Stimulated activated CD4-positive, alpha-beta T cell treated with anti-CD3 and anti-CD28 coated beads, Interleukin-12 subunit alpha, Interleukin-12 subunit beta, amount 100 ng/mL, for 48 hours (primary cell): Measurements from ENCODE around the gene CNTNAP2.

Experiments
- DNase-seq, 3 donors: peaks; one replicate each; pipeline ENCODE4 v3.0.0-alpha.2; 2020; ENCODE audit warnings: low read depth in 2 of 3, low spot score in 1 of 3

Gene CNTNAP2

DNA sequence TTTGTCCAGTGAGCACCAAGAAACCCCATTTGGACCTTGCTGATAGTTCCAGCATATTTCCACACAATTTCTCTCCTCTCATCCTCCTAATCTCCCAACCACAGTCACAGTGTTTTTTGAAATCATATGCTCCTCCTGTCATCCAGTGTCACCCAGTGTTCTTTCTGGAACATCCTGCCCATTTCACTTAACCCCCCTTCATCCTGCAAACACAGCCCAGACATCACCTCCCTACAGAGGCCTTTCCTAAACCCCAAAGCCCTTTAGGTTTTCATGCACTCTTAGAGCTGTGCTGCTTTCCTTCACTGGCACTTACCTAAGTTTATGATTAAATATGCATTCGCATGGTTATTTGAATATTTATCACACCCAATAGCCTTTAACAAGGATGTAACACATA, 1316.0 kb downstream of the CNTNAP2 start:
- DNase-seq: no peak

DNA sequence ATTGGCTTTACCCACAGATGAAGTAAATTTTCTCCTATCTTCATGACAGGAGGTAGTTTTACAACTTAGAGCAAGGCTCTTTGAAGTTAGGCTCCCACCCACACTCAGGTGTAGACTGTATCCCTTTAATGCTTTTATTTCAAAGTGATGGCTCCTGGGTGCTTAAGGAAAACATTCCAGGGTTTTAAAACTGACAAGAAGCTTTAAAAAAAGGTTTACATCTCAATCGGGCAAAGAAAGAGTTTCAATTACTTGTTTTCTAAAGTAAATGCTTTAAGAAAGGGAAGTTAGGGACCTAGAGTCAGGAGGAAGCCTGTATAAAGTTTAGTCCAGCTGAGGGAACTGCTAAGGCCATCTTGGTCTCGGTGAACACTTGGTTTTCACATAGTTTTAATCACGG, 1320.1 kb downstream of the CNTNAP2 start:
- DNase-seq: no peak

- no peak for DNase-seq
These were observed 1321.6 kb downstream of the CNTNAP2 start for GRCh38 chr7:147438216-147438615.

DNA sequence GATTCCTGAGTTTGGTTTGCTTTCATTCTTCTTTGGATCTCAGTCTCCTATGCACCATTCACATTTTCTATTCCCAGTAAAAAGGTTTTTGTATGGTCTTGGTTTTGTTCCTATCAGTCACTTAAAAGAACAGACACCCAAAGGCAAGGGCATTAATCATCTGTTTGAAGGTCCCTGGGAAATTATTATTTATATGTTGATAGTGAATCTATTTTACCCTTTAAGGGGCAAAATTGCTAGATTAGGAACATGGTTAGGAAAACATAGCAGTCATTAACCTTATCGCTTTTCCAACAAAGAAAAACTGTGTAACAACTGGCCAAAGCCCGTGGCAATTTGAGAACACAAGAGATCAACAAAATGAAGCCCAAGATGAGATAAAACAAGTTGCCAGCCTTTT, 1327.3 kb downstream of the CNTNAP2 start:
- no peak for DNase-seq

DNA sequence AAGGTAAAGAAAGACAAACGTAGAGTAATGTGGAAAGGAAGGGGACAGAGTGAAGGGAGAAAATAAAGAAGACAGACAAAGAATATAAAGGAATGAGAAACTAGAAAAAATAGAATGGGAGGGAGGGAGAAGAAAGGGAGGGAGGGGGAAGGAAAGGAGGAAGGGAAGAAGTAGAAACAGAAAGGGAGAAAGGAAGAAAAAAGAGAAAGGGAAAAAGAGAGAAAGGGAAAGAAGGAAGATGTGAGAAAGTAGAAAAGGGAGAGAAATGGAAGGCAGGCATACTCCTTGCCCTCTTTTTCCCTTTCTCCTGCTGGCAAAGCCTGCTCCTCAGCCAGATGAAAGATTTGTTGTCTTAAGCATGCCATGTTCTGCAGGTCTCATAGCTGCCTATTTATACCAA, 1336.2 kb downstream of the CNTNAP2 start:
- DNase-seq: no peak

DNA sequence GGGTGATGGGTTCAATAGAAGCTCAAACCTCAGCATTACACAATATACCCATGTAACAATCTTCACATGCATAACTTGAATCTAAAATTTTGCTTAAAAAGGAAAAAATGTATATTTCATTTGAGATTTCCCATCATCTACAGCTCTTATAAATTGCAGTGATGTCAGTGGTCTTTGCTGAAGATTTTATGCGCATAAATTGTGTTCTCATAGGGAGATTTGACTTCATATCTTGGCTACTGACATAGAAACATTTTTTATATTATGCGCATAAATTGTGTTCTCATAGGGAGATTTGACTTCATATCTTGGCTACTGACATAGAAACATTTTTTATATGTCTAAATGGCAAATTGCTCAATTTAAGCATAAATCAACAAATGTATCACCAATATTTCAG, 1348.6 kb downstream of the CNTNAP2 start:
- no peak for DNase-seq

GRCh38 chr7:147472556-147472955, 1356.0 kb downstream of the CNTNAP2 start:
- no peak for DNase-seq

DNA sequence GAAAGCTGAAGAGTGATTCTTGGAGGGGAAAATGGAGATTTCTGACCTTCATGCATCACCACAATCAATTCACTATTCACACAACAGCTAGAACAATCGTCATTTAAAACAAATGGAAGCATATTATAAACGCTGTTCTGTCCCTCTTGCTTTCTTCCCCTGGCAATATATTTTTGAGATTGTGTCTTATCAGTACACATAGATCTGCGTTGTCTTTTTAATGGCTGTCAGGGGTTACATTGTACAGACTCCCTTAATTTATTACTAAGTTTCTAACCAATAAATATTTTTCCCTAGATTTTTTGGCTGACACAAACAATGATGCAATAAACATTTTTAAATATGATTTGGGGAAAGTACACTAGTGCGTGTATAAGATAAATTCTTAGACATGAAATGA, 1358.3 kb downstream of the CNTNAP2 start:
- DNase-seq: no peak

DNA sequence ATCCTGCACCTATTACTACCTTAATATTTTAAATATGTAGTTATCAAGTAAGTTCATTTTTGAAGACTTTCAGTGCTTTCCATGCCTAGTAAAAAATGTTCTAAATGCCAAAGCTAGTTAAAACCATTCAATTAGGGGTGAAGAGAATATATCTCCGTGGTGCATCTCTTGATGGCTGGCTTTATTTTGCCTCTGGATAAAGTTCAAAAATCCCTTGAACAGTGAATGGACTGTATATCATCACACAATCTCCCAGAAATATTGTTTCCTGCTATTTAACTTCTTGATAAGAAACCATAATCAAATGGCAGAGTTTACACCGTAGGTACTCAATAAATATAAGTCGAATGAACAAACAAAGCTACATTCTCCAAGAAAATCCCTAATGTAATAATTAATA, 1360.9 kb downstream of the CNTNAP2 start:
- no peak for DNase-seq

GRCh38 chr7:147478796-147479195, 1362.2 kb downstream of the CNTNAP2 start:
- no peak for DNase-seq

DNA sequence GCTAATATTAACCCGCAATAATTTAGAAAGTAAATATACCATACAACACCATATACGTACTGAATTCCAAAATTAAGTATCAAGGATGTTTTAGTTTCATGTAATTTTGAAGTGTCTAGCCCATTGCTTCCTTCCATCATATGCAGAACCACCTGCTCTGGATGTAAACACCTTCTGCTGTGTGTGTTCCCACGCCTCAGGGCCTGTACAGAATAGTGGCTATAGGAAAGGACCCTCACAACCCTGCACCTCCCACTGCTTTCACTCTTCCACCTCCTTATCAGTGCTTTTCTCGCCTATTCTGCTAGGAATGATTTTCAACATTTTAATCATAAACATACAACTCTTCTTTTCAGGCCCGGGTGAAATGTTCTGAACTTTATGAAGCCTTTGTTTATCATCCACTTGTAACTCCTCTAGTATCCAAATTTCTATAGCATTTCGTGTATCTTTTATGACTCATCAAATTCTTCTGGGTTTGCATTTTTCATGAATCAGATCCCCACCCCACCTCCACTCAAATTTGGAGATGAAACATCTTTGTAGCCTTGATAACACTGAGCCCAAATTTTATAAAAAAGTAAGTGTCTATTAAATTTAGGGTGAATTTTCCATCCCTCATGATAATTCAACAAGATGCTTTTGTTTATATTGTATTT, 1367.2 kb downstream of the CNTNAP2 start:
- no peak for DNase-seq

GRCh38 chr7:147485660-147486210, 1369.1 kb downstream of the CNTNAP2 start:
- DNase-seq: no peak

DNA sequence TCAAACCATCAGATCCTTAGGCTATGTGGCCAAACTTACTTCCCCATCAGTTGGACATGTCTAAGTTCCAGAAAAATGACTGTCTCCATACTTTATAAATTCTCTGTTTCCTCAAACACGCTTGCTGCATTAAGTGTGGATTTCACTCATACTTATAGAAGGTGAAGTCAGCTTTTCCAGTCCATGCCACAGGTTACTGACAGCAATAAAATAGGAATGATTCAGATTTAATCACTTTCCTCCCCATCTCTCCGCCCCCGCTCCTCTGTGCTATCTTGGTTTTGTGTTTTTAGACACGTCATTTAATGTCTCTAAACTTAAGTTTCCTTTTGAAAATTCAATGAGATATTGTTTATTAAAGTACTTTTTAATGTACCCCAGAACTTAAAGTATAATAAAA, 1376.0 kb downstream of the CNTNAP2 start:
- no peak for DNase-seq

- no peak for DNase-seq
These were observed 1379.6 kb downstream of the CNTNAP2 start for GRCh38 chr7:147496209-147496608.

DNA sequence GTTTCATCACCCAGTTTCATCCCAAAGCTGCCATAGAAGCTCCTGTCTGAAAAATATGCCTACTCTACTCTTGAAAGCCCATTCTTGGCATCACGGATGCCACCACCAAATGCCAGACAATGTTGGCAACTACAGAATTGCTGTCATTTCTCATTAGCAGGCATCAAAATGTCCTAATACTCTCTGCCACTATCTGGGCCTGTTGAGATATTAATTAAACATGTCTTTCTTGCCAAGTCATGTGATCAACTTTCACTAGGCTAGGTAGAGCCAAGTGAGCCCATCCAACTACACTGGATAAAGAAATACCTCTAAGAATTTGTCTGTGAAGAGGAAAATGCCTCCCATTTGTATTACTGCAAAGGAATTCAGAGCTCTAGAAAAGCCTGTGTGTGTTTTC, 1380.6 kb downstream of the CNTNAP2 start:
- no peak for DNase-seq

GRCh38 chr7:147498081-147498480, 1381.5 kb downstream of the CNTNAP2 start:
- DNase-seq: no peak

GRCh38 chr7:147509035-147509501, 1392.5 kb downstream of the CNTNAP2 start:
- DNase-seq: no peak

- DNase-seq: no peak
These were observed 1393.1 kb downstream of the CNTNAP2 start for GRCh38 chr7:147509541-147510200.

GRCh38 chr7:147510201-147510542, 1393.6 kb downstream of the CNTNAP2 start:
- no peak for DNase-seq

DNA sequence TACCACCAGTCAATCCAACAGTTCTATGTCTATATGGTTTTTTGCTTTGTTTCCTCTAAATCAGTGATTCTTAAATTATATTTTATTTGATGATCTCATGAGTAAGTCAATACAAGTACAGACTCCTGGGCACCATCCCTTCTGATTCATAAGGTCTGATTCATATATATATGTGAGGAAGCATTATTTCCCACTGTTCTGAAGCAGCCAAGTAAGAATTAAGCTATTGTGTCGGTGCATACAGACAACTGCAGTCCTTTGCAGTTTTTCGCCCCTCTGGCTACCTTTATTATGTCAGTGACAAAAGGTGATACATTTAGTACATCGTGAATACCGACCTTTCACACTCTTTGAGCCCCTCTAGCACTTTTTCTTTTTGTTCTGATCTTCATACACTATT, 1394.3 kb downstream of the CNTNAP2 start:
- no peak for DNase-seq

DNA sequence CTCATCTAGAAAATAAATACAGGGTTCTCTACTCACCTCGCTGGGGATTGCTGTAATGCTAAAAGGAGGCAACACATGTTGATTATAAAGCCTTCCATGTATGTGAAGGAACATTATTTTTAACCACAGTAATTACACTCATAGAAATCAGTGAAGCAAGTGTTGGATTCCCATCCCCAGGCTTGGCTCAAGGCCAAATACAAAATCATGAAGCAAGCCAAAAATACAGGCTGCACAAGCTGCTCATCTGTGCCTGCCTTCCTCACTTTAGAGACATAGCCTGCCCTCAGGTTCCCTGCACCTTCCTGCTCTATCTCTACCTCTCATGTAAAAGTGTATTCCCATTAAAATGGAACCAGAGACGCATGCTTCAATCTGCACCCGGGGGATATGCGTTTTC, 1396.8 kb downstream of the CNTNAP2 start:
- DNase-seq: no peak

DNA sequence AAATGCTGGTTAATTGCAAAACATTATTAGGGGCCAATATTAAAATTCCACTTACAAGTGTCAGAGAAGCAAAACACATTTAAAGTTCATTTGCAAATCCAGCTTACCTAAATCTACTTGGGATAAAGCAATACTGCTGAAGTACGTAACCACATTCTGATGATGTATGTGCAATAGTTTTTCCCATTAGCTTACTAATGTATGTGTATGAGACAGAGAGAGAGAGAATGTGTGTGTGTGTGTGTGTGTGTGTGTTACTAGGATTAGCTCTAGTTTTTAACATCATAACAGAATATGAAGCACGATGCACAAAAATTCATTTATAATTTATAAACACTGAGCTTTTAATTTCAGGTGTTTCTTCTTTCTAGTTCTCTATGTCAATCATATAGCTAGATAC, 1399.8 kb downstream of the CNTNAP2 start:
- DNase-seq: no peak

- DNase-seq: no peak
These were observed 1402.5 kb downstream of the CNTNAP2 start for GRCh38 chr7:147519062-147519461.
